Activated naive CD4-positive, alpha-beta T cell treated with Interleukin-2 at 50 U/mL for 16 hours (primary cell): Measurements from ENCODE around the gene EPHA4.

Source experiments
- DNase-seq: peaks from one replicate; pipeline ENCODE4 v3.0.0-alpha.2; 2020

EPHA4 gene

GRCh38 chr2:221429741-221430491 is 142.2 kb downstream of the EPHA4 start:
- no peak for DNase-seq

GRCh38 chr2:221428896-221429295 is 143.2 kb downstream of the EPHA4 start:
- DNase-seq = no peak

- no peak for DNase-seq
Measured at GRCh38 chr2:221426929-221427328, 145.2 kb downstream of the EPHA4 start.

- no peak for DNase-seq
Measured at GRCh38 chr2:221425891-221426290, 146.2 kb downstream of the EPHA4 start.

GRCh38 chr2:221425353-221425752 is 146.8 kb downstream of the EPHA4 start:
- DNase-seq = no peak

GRCh38 chr2:221423210-221423804 is 148.8 kb downstream of the EPHA4 start:
- no peak for DNase-seq

- no peak for DNase-seq
Measured at GRCh38 chr2:221422516-221423209, 149.4 kb downstream of the EPHA4 start.

GRCh38 chr2:221420245-221420644 is 151.9 kb downstream of the EPHA4 start:
- no peak for DNase-seq

GRCh38 chr2:221415789-221416188 is 156.3 kb downstream of the EPHA4 start:
- no peak for DNase-seq

- no peak for DNase-seq
Measured at GRCh38 chr2:221412978-221413377, 159.1 kb downstream of the EPHA4 start.

GRCh38 chr2:221410487-221410886 is 161.6 kb downstream of the EPHA4 start:
- no peak for DNase-seq

- no peak for DNase-seq
Measured at GRCh38 chr2:221407765-221408164, 164.3 kb downstream of the EPHA4 start.

GRCh38 chr2:221405521-221405920 is 166.6 kb downstream of the EPHA4 start:
- DNase-seq = no peak

GRCh38 chr2:221402072-221402471 is 170.0 kb downstream of the EPHA4 start:
- DNase-seq = no peak

GRCh38 chr2:221400411-221400810 is 171.7 kb downstream of the EPHA4 start:
- DNase-seq = no peak

GRCh38 chr2:221399183-221399582 is 172.9 kb downstream of the EPHA4 start:
- DNase-seq = no peak

GRCh38 chr2:221397187-221397586 is 174.9 kb downstream of the EPHA4 start:
- no peak for DNase-seq

GRCh38 chr2:221392228-221392881 is 179.7 kb downstream of the EPHA4 start:
- DNase-seq = no peak

- DNase-seq = no peak
Measured at GRCh38 chr2:221390878-221391277, 181.2 kb downstream of the EPHA4 start.

GRCh38 chr2:221389904-221390303 is 182.2 kb downstream of the EPHA4 start:
- no peak for DNase-seq

GRCh38 chr2:221389421-221389820 is 182.7 kb downstream of the EPHA4 start:
- no peak for DNase-seq

GRCh38 chr2:221388891-221389290 is 183.2 kb downstream of the EPHA4 start:
- DNase-seq = no peak

- no peak for DNase-seq
Measured at GRCh38 chr2:221385716-221386115, 186.4 kb downstream of the EPHA4 start.
